H9 (cell line): ENCODE data around the gene ERCC6L2. TPM values are rescaled to one million over a fixed set of nuclear protein-coding genes. Genes with fewer than 3 reads are reported as not detected.

Source experiments
- DNase-seq: peaks from one replicate; pipeline ENCODE4 v3.0.0-alpha.2; 2017
- H2AFZ ChIP-seq: one replicate; pipeline ENCODE4 v1.6.1; 2013; ENCODE audit warnings: mild to moderate bottlenecking, low read length, control low read depth, moderate library complexity
- H2AK5ac ChIP-seq: 2 replicates; pipeline ENCODE4 v1.6.1; 2013; ENCODE audit warnings: low read length, control low read depth, mixed read lengths; ENCODE audit not compliant: insufficient read length
- H2BK120ac ChIP-seq: one replicate; pipeline ENCODE4 v1.6.1; 2013; ENCODE audit warnings: low read depth, mild to moderate bottlenecking, low read length, control low read depth, inconsistent platforms; ENCODE audit not compliant: poor library complexity, severe bottlenecking
- H2BK12ac ChIP-seq: 2 replicates; pipeline ENCODE4 v1.6.1; 2013; ENCODE audit warnings: low read length, control low read depth, mixed read lengths, low read depth; ENCODE audit not compliant: insufficient read length
- H2BK15ac ChIP-seq: 2 replicates; pipeline ENCODE4 v1.6.1; 2013; ENCODE audit warnings: low read depth, low read length, control low read depth
- H2BK20ac ChIP-seq: one replicate; pipeline ENCODE4 v1.6.1; 2013; ENCODE audit warnings: low read depth, mild to moderate bottlenecking, low read length, control low read depth, inconsistent platforms; ENCODE audit not compliant: poor library complexity, severe bottlenecking
- H2BK5ac ChIP-seq: 2 replicates; pipeline ENCODE4 v1.6.1; 2013; ENCODE audit warnings: low read length, control low read depth, mixed read lengths; ENCODE audit not compliant: insufficient read length
- H3K14ac ChIP-seq: 2 replicates; pipeline ENCODE4 v1.6.1; 2013; ENCODE audit warnings: low read length, control low read depth; ENCODE audit not compliant: insufficient read depth
- H3K18ac ChIP-seq: 2 replicates; pipeline ENCODE4 v1.6.1; 2013; ENCODE audit warnings: low read depth, mild to moderate bottlenecking, mixed read lengths, low read length, control low read depth; ENCODE audit not compliant: insufficient read length
- H3K23ac ChIP-seq: 2 replicates; pipeline ENCODE4 v1.6.1; 2013; ENCODE audit warnings: low read length, control low read depth, mixed read lengths, low read depth; ENCODE audit not compliant: insufficient read length
- H3K23me2 ChIP-seq: 2 replicates; pipeline ENCODE4 v1.6.1; 2013; ENCODE audit warnings: low read depth, mild to moderate bottlenecking, mixed read lengths, low read length, control low read depth; ENCODE audit not compliant: insufficient read length, poor library complexity, severe bottlenecking
- H3K27ac ChIP-seq: 2 replicates; pipeline ENCODE4 v1.5.1; 2013; ENCODE audit warnings: low read length, control low read depth, mixed read lengths, low read depth; ENCODE audit not compliant: insufficient read length
- H3K27me3 ChIP-seq: 2 replicates; pipeline ENCODE4 v1.6.1; 2013; ENCODE audit warnings: low read length, control low read depth, inconsistent platforms; ENCODE audit not compliant: insufficient read depth
- H3K4ac ChIP-seq: 2 replicates; pipeline ENCODE4 v1.6.1; 2013; ENCODE audit warnings: low read depth, mild to moderate bottlenecking, control low read depth, inconsistent platforms, low read length, moderate library complexity
- H3K4me1 ChIP-seq: 2 replicates; pipeline ENCODE4 v1.6.1; 2013; ENCODE audit warnings: low read length, control low read depth, inconsistent platforms; ENCODE audit not compliant: insufficient read depth
- H3K4me2 ChIP-seq: 2 replicates; pipeline ENCODE4 v1.6.1; 2013; ENCODE audit warnings: low read length, control low read depth, mixed read lengths; ENCODE audit not compliant: insufficient read length, insufficient read depth
- H3K56ac ChIP-seq: 2 replicates; pipeline ENCODE4 v1.6.1; 2013; ENCODE audit warnings: low read depth, mild to moderate bottlenecking, mixed read lengths, low read length, control low read depth; ENCODE audit not compliant: insufficient read length
- H3K79me1 ChIP-seq: 2 replicates; pipeline ENCODE4 v1.6.1; 2013; ENCODE audit warnings: low read depth, mild to moderate bottlenecking, moderate library complexity, low read length, control low read depth, inconsistent platforms; ENCODE audit not compliant: insufficient read depth, poor library complexity, severe bottlenecking
- H3K79me2 ChIP-seq: 2 replicates; pipeline ENCODE4 v1.6.1; 2013; ENCODE audit warnings: low read length, control low read depth, inconsistent platforms; ENCODE audit not compliant: insufficient read depth
- H3K9ac ChIP-seq: 2 replicates; pipeline ENCODE4 v1.6.1; 2013; ENCODE audit warnings: low read length, control low read depth, mixed read lengths; ENCODE audit not compliant: insufficient read length; ENCODE audit errors: extremely low read depth
- H3K9me3 ChIP-seq: one replicate; pipeline ENCODE4 v1.6.1; 2013; ENCODE audit warnings: low read depth, low read length, inconsistent platforms; ENCODE audit not compliant: control insufficient read depth
- H3T11ph ChIP-seq: one replicate; pipeline ENCODE4 v1.6.1; 2013; ENCODE audit warnings: mild to moderate bottlenecking, low read length, control low read depth, inconsistent platforms
- H4K20me1 ChIP-seq: one replicate; pipeline ENCODE4 v1.6.1; 2013; ENCODE audit not compliant: control insufficient read depth, insufficient read length, insufficient read depth
- H4K5ac ChIP-seq: 2 replicates; pipeline ENCODE4 v1.6.1; 2013; ENCODE audit warnings: low read depth, mild to moderate bottlenecking, mixed read lengths, low read length, control low read depth; ENCODE audit not compliant: insufficient read length
- H4K8ac ChIP-seq: replicated peaks from 2 replicates; pipeline ENCODE4 v1.6.1; 2013; ENCODE audit warnings: low read length, control low read depth, mixed read lengths, low read depth; ENCODE audit not compliant: insufficient read length
- H4K91ac ChIP-seq: 2 replicates; pipeline ENCODE4 v1.6.1; 2013; ENCODE audit warnings: low read depth, mild to moderate bottlenecking, moderate library complexity, mixed read lengths, low read length, control low read depth; ENCODE audit not compliant: insufficient read length
- H3K27ac Mint-ChIP-seq, 3 experiments: 2 replicates in 2 of 3; 3 replicates in 1 of 3; pipeline ENCODE4 v1.8.0; 2020 to 2021; ENCODE audit warnings: mixed read lengths in 3 of 3, mild to moderate bottlenecking in 1 of 3, moderate library complexity in 1 of 3
- H3K27me3 Mint-ChIP-seq: 2 replicates; pipeline ENCODE4 v1.8.0; 2021; ENCODE audit warnings: low read depth, mild to moderate bottlenecking, moderate library complexity, mixed read lengths
- H3K36me3 Mint-ChIP-seq, 3 experiments: 2 replicates in 2 of 3; 3 replicates in 1 of 3; pipeline ENCODE4 v1.8.0; 2020 to 2021; ENCODE audit warnings: low read depth in 3 of 3, mixed read lengths in 3 of 3; ENCODE audit not compliant: insufficient read depth in 1 of 3
- H3K4me1 Mint-ChIP-seq, 2 experiments: 2 replicates each; pipeline ENCODE4 v1.8.0; 2020; ENCODE audit warnings: mixed read lengths in 2 of 2
- H3K4me3 Mint-ChIP-seq, 2 experiments: 2 replicates in 1 of 2; 3 replicates in 1 of 2; pipeline ENCODE4 v1.8.0; 2020 to 2021; ENCODE audit warnings: mild to moderate bottlenecking in 2 of 2, mixed read lengths in 2 of 2, moderate library complexity in 1 of 2
- H3K9me3 Mint-ChIP-seq, 2 experiments: 2 replicates in 1 of 2; 3 replicates in 1 of 2; pipeline ENCODE4 v1.8.0; 2020; ENCODE audit warnings: mild to moderate bottlenecking in 2 of 2, mixed read lengths in 2 of 2, moderate library complexity in 1 of 2
- CTCF ChIP-seq: fragments of 200-600 bp; sonication (generic); conservative IDR thresholded peaks from 3 replicates; pipeline ENCODE4 v1.8.0; 2021; ENCODE audit warnings: antibody characterized with exemption, mild to moderate bottlenecking
- WGBS: extraction: QIAGEN DNeasy Blood & Tissue Kit; methylation state at CpG from one replicate; pipeline ENCODE4 v1.1.7; 2013; ENCODE audit warnings: missing lambda C conversion rate, low lambda C conversion rate, mixed read lengths; ENCODE audit not compliant: insufficient read length; ENCODE audit errors: extremely low coverage; 5-methylcytosine and 5-hydroxymethylcytosine counted together
- total RNA-seq: library from RNA; stranded (reverse); gene quantifications from 2 replicates; pipeline ENCODE4 v1.2.1, GENCODE V29; 2021

The ERCC6L2 gene
- total RNA-seq, 1 experiment from 2014 or later = 57.7 TPM

GRCh38 chr9:95896580-95896979 is 21.1 kb downstream of the ERCC6L2 start:
- Histone ChIP-seq H3K23me2 (no peaks in the 10 kb centered on the region), H2BK120ac (no peak overlapping the region), H3K56ac (no peak overlapping the region), H4K91ac (no peak overlapping the region), H4K20me1 (no peaks in the 10 kb centered on the region), H3K23ac (no peak overlapping the region), H3K27ac (no peak overlapping the region), H2BK15ac (no peak overlapping the region), H3K9me3 (no peaks in the 10 kb centered on the region), H4K5ac (no peak overlapping the region), H4K8ac (no peak overlapping the region), H3K14ac (no peak overlapping the region), H2AFZ (no peak overlapping the region), H2BK12ac (no peak overlapping the region), H3K27me3 (no peaks in the 10 kb centered on the region), H3K79me2 (no peaks in the 10 kb centered on the region), H2BK5ac (no peak overlapping the region), H3K4me2 (no peak overlapping the region), H3K9ac (no peak overlapping the region), H3K79me1 (no peaks in the 10 kb centered on the region), H3K18ac (no peak overlapping the region), H3K4me1 (no peaks in the 10 kb centered on the region), H3K4ac (no peak overlapping the region), H2BK20ac (no peak overlapping the region), H3T11ph (no peak overlapping the region), H2AK5ac (no peak overlapping the region)
- Mint-ChIP-seq H3K27me3 (no peaks in the 10 kb centered on the region), H3K27ac (0 out of 7 replicates have a peak overlapping the region, but pooled peaks of 1 of the 3 experiments have one; percentile 40), H3K9me3 (no peaks in the 10 kb centered on the region; a peak in 1 of 5 replicates), H3K36me3 (peaks cover 0 to 4% (median 4%) of the 10 kb centered on the region in 3 experiments; a peak in 4 of 7 replicates), H3K4me1 (no peaks in the 10 kb centered on the region), H3K4me3 (no peak overlapping the region)
- TF ChIP-seq CTCF = no peak
- no CpG with 5 or more reads among the region's 2 CpGs for WGBS
- DNase-seq = no peak
